NB4 (cell line): ENCODE data around the gene C1orf50.

Experiments used
- POLR2A ChIP-seq: IDR thresholded peaks from 2 replicates; pipeline ENCODE4 v1.6.1; 2011; ENCODE audit warnings: mild to moderate bottlenecking; ENCODE audit not compliant: insufficient read length; ENCODE audit errors: extremely low read depth
- TF ChIP-seq, protein P1 (sequence below): IDR thresholded peaks from one replicate; pipeline ENCODE4 v1.5.1; 2012; ENCODE audit warnings: low read depth, low read length

GRCh38 chr1:42741706-42742105 is 25.3 kb upstream of the C1orf50 start:
- TF ChIP-seq, protein P1, sequence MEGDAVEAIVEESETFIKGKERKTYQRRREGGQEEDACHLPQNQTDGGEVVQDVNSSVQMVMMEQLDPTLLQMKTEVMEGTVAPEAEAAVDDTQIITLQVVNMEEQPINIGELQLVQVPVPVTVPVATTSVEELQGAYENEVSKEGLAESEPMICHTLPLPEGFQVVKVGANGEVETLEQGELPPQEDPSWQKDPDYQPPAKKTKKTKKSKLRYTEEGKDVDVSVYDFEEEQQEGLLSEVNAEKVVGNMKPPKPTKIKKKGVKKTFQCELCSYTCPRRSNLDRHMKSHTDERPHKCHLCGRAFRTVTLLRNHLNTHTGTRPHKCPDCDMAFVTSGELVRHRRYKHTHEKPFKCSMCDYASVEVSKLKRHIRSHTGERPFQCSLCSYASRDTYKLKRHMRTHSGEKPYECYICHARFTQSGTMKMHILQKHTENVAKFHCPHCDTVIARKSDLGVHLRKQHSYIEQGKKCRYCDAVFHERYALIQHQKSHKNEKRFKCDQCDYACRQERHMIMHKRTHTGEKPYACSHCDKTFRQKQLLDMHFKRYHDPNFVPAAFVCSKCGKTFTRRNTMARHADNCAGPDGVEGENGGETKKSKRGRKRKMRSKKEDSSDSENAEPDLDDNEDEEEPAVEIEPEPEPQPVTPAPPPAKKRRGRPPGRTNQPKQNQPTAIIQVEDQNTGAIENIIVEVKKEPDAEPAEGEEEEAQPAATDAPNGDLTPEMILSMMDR = no peak
- TF ChIP-seq POLR2A = no peak
